GM12891 (cell line): Measurements from ENCODE around the gene PTPRN2.

Experiments
- PAX5 ChIP-seq: IDR thresholded peaks from 2 replicates; pipeline ENCODE4 v1.6.1; 2011; ENCODE audit warnings: low read length, moderate library complexity, mild to moderate bottlenecking; ENCODE audit not compliant: insufficient read depth, severe bottlenecking
- POLR2A ChIP-seq: IDR thresholded peaks from 2 replicates; pipeline ENCODE4 v1.6.1; 2011; ENCODE audit warnings: low read depth, low read length, control low read depth
- POLR2AphosphoS5 ChIP-seq: IDR thresholded peaks from 2 replicates; pipeline ENCODE4 v1.6.1; 2011; ENCODE audit warnings: low read depth, low read length, control low read depth
- POU2F2 ChIP-seq: IDR thresholded peaks from 2 replicates; pipeline ENCODE4 v1.6.1; 2011; ENCODE audit warnings: low read depth, mild to moderate bottlenecking, control low read depth, low read length, moderate library complexity
- TAF1 ChIP-seq: IDR thresholded peaks from 2 replicates; pipeline ENCODE4 v1.6.1; 2011; ENCODE audit warnings: low read depth, low read length, control low read depth

DNA sequence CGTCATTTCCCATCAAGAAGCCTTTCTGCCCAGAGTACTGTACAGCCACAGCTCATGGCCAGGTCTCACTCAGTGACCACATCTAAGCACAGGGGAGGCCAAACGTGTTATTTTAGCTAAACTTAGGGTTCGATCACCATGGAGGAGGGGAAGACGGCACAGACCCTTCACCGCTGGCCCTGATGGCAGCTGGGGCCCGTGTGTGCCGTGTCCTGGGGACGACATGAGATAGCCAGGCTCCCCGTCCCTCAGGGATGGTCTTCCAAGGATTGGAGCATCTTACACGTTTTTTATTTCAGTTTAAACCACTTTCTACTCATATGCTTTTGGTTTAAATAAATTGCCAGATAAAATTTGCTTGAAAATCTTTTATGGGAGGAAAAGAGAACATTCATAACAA, 737.9 kb downstream of the PTPRN2 start:
- TF ChIP-seq POLR2A (no peak), POLR2AphosphoS5 (no peak), TAF1 (no peak), POU2F2 (no peak), PAX5 (no peak)
